HepG2 (cell line): ENCODE results near the gene SYNGAP1. TPM values are rescaled to one million over a fixed set of nuclear protein-coding genes. Genes with fewer than 3 reads are reported as not detected.

Experiments
- ATF7 ChIP-seq, 2 experiments: fragments of 450-650 bp in 1 of 2; sonication (generic) in 1 of 2; formaldehyde crosslinking in 1 of 2; IDR thresholded peaks; 2 replicates each; pipeline versions ENCODE4 v1.4.0 to v1.6.1; 2016 to 2020; ENCODE audit warnings: antibody characterized with exemption in 1 of 2, mild to moderate bottlenecking in 1 of 2, missing genetic modification reagents in 1 of 2
- CHD4 ChIP-seq: fragments of 200-600 bp; sonication (generic); IDR thresholded peaks from 2 replicates; pipeline ENCODE4 v1.7.0; 2017; ENCODE audit warnings: mild to moderate bottlenecking, low read length, borderline replicate concordance
- DPF2 ChIP-seq: sonication (generic); formaldehyde crosslinking; IDR thresholded peaks from 2 replicates; pipeline ENCODE4 v1.4.0; 2020; ENCODE audit warnings: mild to moderate bottlenecking, low read depth, missing genetic modification reagents, borderline replicate concordance
- FOXK2 ChIP-seq: fragments of 450-650 bp; IDR thresholded peaks from 2 replicates; pipeline ENCODE4 v1.6.1; 2016
- HCFC1 ChIP-seq: fragments of 150-350 bp; IDR thresholded peaks from 2 replicates; pipeline ENCODE4 v1.6.1; 2014; ENCODE audit warnings: low read depth, low read length
- POLR2A ChIP-seq, 2 experiments: IDR thresholded peaks; 2 replicates each; pipeline ENCODE4 v1.6.1; 2011; ENCODE audit warnings: low read depth in 2 of 2, low read length in 2 of 2, mild to moderate bottlenecking in 1 of 2, moderate library complexity in 1 of 2; ENCODE audit not compliant: insufficient read depth in 1 of 2
- SMYD3 ChIP-seq: sonication (generic); formaldehyde crosslinking; IDR thresholded peaks from 2 replicates; pipeline ENCODE4 v1.8.1; 2023; ENCODE audit warnings: mild to moderate bottlenecking, missing genetic modification reagents
- WIZ ChIP-seq: sonication (generic); formaldehyde crosslinking; IDR thresholded peaks from 2 replicates; pipeline ENCODE4 v1.5.1; 2020; ENCODE audit warnings: mild to moderate bottlenecking, missing genetic modification reagents
- ZNF264 ChIP-seq: sonication (generic); formaldehyde crosslinking; IDR thresholded peaks from 2 replicates; pipeline ENCODE4 v1.4.0; 2020; ENCODE audit warnings: missing genetic modification reagents
- ZZZ3 ChIP-seq: sonication (generic); formaldehyde crosslinking; IDR thresholded peaks from 2 replicates; pipeline ENCODE4 v1.4.0; 2020; ENCODE audit warnings: missing genetic modification reagents, mild to moderate bottlenecking, borderline replicate concordance
- polyA plus RNA-seq, 8 experiments: library from polyadenylated mRNA; depleted of rRNA in 3 of 8; stranded (reverse) in 7 of 8; unstranded in 1 of 8; fragments of >200 nt; fragmentation: Illumina TruSeq in 4 of 8; extraction: Trizol in 4 of 8; gene quantifications; 2 replicates each; pipeline versions ENCODE4 v1.2.1 to v1.2.3, GENCODE V29; 2011 to 2016; ENCODE audit warnings: low read depth in 4 of 8, missing spikeins in 1 of 8, mixed read lengths in 1 of 8; ENCODE audit not compliant: insufficient read depth in 1 of 8
- total RNA-seq, 5 experiments: library from RNA; depleted of rRNA; stranded (reverse); fragments of >200 nt; fragmentation: Illumina TruSeq; extraction: Trizol; gene quantifications; 2 replicates each; pipeline ENCODE4 v1.2.3, GENCODE V29; 2016; ENCODE audit warnings: low read depth in 1 of 5
- TF ChIP-seq, protein P1 (sequence below): sonication (generic); formaldehyde crosslinking; IDR thresholded peaks from 2 replicates; pipeline ENCODE4 v1.5.1; 2020; ENCODE audit warnings: mild to moderate bottlenecking, missing genetic modification reagents
- TF ChIP-seq, protein P2 (sequence below): sonication (generic); formaldehyde crosslinking; IDR thresholded peaks from 2 replicates; pipeline ENCODE4 v1.8.1; 2023; ENCODE audit warnings: missing genetic modification reagents, inconsistent platforms, borderline replicate concordance
- TF ChIP-seq, protein P3 (sequence below): sonication (generic); formaldehyde crosslinking; IDR thresholded peaks from 2 replicates; pipeline ENCODE4 v1.8.0; 2022; ENCODE audit warnings: low read depth, missing genetic modification reagents
- TF ChIP-seq, protein P4 (sequence below): sonication (generic); formaldehyde crosslinking; IDR thresholded peaks from 2 replicates; pipeline ENCODE4 v1.4.0; 2020; ENCODE audit warnings: mild to moderate bottlenecking, missing genetic modification reagents, borderline replicate concordance
- TF ChIP-seq, protein P5 (sequence below): sonication (generic); formaldehyde crosslinking; IDR thresholded peaks from 2 replicates; pipeline ENCODE4 v1.8.0; 2022; ENCODE audit warnings: mild to moderate bottlenecking, missing genetic modification reagents, borderline replicate concordance

Gene SYNGAP1
- total and polyA plus RNA-seq, 2 of the 13 experiments (the other 11 are each of a cell fraction or from before 2014, with no cell fraction given): 0.75 to 1.1 TPM

DNA sequence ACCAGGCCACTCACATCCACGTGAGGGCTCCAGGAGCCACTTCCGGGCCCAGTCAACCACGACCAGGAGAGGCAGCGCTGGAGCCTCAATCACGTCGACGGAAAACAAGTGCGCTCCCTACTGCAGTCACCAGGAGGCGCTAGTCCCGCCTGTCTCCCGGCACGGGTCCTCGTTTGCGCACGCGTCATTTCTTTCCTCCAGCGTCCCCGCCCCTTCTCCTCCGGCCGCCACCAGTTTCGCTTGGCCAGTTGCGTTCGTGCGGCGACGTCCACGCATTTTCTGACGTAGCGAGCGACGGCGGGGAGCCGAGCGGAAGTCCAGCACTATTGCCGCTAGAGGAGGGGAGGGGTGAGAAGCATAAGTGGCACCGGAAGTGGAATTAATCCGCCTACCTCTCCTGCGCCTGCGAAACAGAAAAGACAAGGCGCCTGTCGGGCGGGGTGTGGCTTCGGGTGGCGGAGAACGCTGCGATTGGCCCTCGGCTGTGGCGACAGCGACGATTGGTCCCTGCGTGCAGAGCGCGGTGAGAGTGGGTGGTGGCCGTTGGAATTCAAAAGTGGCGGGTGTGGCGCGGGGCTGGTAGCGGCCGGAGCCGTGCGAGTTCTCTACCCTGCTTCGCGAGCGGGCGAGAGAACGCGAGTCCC is 28.5 kb upstream of the SYNGAP1 start, which contains the start of gene KIFC1 (continued):
- TF ChIP-seq, protein P1, sequence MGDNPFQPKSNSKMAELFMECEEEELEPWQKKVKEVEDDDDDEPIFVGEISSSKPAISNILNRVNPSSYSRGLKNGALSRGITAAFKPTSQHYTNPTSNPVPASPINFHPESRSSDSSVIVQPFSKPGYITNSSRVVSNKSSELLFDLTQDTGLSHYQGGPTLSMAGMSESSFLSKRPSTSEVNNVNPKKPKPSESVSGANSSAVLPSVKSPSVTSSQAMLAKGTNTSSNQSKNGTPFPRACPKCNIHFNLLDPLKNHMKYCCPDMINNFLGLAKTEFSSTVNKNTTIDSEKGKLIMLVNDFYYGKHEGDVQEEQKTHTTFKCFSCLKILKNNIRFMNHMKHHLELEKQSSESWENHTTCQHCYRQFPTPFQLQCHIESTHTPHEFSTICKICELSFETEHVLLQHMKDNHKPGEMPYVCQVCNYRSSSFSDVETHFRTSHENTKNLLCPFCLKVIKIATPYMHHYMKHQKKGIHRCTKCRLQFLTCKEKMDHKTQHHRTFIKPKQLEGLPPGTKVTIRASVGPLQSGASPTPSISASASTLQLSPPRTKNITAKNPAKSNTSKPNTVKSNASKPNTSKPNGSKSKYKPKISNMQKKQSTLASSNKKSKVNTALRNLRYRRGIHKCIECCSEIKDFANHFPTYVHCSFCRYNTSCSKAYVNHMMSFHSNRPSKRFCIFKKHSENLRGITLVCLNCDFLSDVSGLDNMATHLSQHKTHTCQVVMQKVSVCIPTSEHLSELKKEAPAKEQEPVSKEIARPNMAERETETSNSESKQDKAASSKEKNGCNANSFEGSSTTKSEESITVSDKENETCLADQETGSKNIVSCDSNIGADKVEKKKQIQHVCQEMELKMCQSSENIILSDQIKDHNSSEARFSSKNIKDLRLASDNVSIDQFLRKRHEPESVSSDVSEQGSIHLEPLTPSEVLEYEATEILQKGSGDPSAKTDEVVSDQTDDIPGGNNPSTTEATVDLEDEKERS: peak; percentile 96
- TF ChIP-seq, protein P2, sequence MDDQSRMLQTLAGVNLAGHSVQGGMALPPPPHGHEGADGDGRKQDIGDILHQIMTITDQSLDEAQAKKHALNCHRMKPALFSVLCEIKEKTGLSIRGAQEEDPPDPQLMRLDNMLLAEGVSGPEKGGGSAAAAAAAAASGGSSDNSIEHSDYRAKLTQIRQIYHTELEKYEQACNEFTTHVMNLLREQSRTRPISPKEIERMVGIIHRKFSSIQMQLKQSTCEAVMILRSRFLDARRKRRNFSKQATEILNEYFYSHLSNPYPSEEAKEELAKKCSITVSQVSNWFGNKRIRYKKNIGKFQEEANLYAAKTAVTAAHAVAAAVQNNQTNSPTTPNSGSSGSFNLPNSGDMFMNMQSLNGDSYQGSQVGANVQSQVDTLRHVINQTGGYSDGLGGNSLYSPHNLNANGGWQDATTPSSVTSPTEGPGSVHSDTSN (CRISPR knock-in tag): no peak
- TF ChIP-seq CHD4 (no peak), WIZ (peak; percentile 86; the same call in 1 of the 2 replicates), SMYD3 (CRISPR knock-in tag) (no peak), DPF2 (CRISPR knock-in tag) (no peak), ZZZ3 (CRISPR knock-in tag) (peak; percentile 76), ATF7 (IDR thresholded peaks at IDR 0.05) (peak; percentile 58), ATF7 (CRISPR knock-in tag; IDR thresholded peaks at IDR 0.05) (peak; percentile 67), HCFC1 (peak; percentile 9; the same call in 1 of the 2 replicates), ZNF264 (CRISPR knock-in tag) (peak; percentile 21), FOXK2 (peak; percentile 84), POLR2A (IDR thresholded peaks at IDR 0.05; ENCODE audit: insufficient read depth in 1 of 2, low read depth in 2 of 2, low read length in 2 of 2) (peak; percentile 68 to 81)
- TF ChIP-seq, protein P3, sequence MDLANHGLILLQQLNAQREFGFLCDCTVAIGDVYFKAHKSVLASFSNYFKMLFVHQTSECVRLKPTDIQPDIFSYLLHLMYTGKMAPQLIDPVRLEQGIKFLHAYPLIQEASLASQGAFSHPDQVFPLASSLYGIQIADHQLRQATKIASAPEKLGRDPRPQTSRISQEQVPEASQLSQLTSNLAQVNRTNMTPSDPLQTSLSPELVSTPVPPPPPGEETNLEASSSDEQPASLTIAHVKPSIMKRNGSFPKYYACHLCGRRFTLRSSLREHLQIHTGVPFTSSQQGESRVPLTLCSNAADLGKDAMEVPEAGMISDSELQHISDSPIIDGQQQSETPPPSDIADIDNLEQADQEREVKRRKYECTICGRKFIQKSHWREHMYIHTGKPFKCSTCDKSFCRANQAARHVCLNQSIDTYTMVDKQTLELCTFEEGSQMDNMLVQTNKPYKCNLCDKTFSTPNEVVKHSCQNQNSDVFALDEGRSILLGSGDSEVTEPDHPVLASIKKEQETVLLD (CRISPR knock-in tag): peak; percentile 95
- TF ChIP-seq, protein P4, sequence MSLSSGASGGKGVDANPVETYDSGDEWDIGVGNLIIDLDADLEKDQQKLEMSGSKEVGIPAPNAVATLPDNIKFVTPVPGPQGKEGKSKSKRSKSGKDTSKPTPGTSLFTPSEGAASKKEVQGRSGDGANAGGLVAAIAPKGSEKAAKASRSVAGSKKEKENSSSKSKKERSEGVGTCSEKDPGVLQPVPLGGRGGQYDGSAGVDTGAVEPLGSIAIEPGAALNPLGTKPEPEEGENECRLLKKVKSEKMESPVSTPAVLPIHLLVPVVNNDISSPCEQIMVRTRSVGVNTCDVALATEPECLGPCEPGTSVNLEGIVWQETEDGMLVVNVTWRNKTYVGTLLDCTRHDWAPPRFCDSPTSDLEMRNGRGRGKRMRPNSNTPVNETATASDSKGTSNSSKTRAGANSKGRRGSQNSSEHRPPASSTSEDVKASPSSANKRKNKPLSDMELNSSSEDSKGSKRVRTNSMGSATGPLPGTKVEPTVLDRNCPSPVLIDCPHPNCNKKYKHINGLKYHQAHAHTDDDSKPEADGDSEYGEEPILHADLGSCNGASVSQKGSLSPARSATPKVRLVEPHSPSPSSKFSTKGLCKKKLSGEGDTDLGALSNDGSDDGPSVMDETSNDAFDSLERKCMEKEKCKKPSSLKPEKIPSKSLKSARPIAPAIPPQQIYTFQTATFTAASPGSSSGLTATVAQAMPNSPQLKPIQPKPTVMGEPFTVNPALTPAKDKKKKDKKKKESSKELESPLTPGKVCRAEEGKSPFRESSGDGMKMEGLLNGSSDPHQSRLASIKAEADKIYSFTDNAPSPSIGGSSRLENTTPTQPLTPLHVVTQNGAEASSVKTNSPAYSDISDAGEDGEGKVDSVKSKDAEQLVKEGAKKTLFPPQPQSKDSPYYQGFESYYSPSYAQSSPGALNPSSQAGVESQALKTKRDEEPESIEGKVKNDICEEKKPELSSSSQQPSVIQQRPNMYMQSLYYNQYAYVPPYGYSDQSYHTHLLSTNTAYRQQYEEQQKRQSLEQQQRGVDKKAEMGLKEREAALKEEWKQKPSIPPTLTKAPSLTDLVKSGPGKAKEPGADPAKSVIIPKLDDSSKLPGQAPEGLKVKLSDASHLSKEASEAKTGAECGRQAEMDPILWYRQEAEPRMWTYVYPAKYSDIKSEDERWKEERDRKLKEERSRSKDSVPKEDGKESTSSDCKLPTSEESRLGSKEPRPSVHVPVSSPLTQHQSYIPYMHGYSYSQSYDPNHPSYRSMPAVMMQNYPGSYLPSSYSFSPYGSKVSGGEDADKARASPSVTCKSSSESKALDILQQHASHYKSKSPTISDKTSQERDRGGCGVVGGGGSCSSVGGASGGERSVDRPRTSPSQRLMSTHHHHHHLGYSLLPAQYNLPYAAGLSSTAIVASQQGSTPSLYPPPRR: 0 out of 2 replicates have a peak, but pooled peaks have one; percentile 16
- TF ChIP-seq, protein P5, sequence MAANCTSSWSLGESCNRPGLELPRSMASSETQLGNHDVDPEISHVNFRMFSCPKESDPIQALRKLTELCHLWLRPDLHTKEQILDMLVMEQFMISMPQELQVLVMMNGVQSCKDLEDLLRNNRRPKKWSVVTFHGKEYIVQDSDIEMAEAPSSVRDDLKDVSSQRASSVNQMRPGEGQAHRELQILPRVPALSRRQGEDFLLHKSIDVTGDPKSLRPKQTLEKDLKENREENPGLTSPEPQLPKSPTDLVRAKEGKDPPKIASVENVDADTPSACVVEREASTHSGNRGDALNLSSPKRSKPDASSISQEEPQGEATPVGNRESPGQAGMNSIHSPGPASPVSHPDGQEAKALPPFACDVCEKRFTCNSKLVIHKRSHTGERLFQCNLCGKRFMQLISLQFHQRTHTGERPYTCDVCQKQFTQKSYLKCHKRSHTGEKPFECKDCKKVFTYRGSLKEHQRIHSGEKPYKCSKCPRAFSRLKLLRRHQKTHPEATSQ (CRISPR knock-in tag): peak; percentile 62; the same call in 1 of the 2 replicates
